GM21619 (cell line): Measurements from ENCODE around the gene SPATA16.
A peak's percentile ranks its signal among the peaks of the same experiment; 100 is the strongest.
"Not testable (repeated sequence)": the region's sequence is repeated elsewhere in the genome, so short reads cannot be mapped to it uniquely, and the experiment has no call there.

Experiments
- ATAC-seq: cut with Tn5 transposase; IDR thresholded peaks from one replicate; pipeline ENCODE4 v1.9.1; 2021; ENCODE audit not compliant: unreplicated experiment

SPATA16 gene

GRCh38 chr3:172892158-172892557, 248.9 kb downstream of the SPATA16 start:
- ATAC-seq = no peak

- ATAC-seq = no peak
These were observed 255.3 kb downstream of the SPATA16 start for GRCh38 chr3:172885704-172886103.

GRCh38 chr3:172882563-172882962, 258.5 kb downstream of the SPATA16 start:
- ATAC-seq = no peak

GRCh38 chr3:172879381-172879780, 261.7 kb downstream of the SPATA16 start:
- not testable (repeated sequence) for ATAC-seq

- ATAC-seq = no peak
These were observed 264.0 kb downstream of the SPATA16 start for GRCh38 chr3:172877011-172877410.

- ATAC-seq = no peak
These were observed 264.7 kb downstream of the SPATA16 start for GRCh38 chr3:172876297-172876696.

GRCh38 chr3:172875039-172875438, 266.0 kb downstream of the SPATA16 start:
- ATAC-seq = no peak

GRCh38 chr3:172869784-172870518, 271.1 kb downstream of the SPATA16 start:
- no peak for ATAC-seq

GRCh38 chr3:172869368-172869771, 271.7 kb downstream of the SPATA16 start:
- no peak for ATAC-seq

GRCh38 chr3:172868582-172869200, 272.3 kb downstream of the SPATA16 start:
- ATAC-seq = no peak

- ATAC-seq = not testable (repeated sequence)
These were observed 274.2 kb downstream of the SPATA16 start for GRCh38 chr3:172866726-172867350.

GRCh38 chr3:172859041-172859440, 282.0 kb downstream of the SPATA16 start:
- no peak for ATAC-seq

- no peak for ATAC-seq
These were observed 284.0 kb downstream of the SPATA16 start for GRCh38 chr3:172856795-172857742.

GRCh38 chr3:172855037-172855436, 286.0 kb downstream of the SPATA16 start:
- ATAC-seq = no peak

GRCh38 chr3:172853921-172854666, 286.9 kb downstream of the SPATA16 start:
- ATAC-seq = no peak

- ATAC-seq = no peak
These were observed 288.0 kb downstream of the SPATA16 start for GRCh38 chr3:172853005-172853404.

- ATAC-seq = no peak
These were observed 292.1 kb downstream of the SPATA16 start for GRCh38 chr3:172848910-172849309.

- no peak for ATAC-seq
These were observed 293.7 kb downstream of the SPATA16 start for GRCh38 chr3:172847292-172847691.

GRCh38 chr3:172846706-172847105, 294.3 kb downstream of the SPATA16 start:
- ATAC-seq = no peak

- ATAC-seq = peak; percentile 76
These were observed 294.9 kb downstream of the SPATA16 start for GRCh38 chr3:172846103-172846561.
